ENCODE results near the gene KCNK2.

KCNK2 gene

GRCh38 chr1:215101511-215101910 is 19.0 kb downstream of the KCNK2 start:
- no peak for DNase-seq

GRCh38 chr1:215104283-215104682 is 21.7 kb downstream of the KCNK2 start:
- no peak for DNase-seq

GRCh38 chr1:215106067-215106466 is 23.5 kb downstream of the KCNK2 start:
- DNase-seq: no peak

- DNase-seq: no peak
These were observed 26.6 kb downstream of the KCNK2 start for GRCh38 chr1:215109171-215109570.

GRCh38 chr1:215111916-215112315 is 29.4 kb downstream of the KCNK2 start:
- no peak for DNase-seq

GRCh38 chr1:215113776-215114153 is 31.2 kb downstream of the KCNK2 start:
- no peak for DNase-seq

- no peak for DNase-seq
These were observed 31.8 kb downstream of the KCNK2 start for GRCh38 chr1:215114154-215114933.

- no peak for DNase-seq
These were observed 33.2 kb downstream of the KCNK2 start for GRCh38 chr1:215115760-215116159.

- DNase-seq: no peak
These were observed 35.5 kb downstream of the KCNK2 start for GRCh38 chr1:215118081-215118480.

- DNase-seq: no peak
These were observed 36.5 kb downstream of the KCNK2 start for GRCh38 chr1:215119056-215119455.

- no peak for DNase-seq
These were observed 37.3 kb downstream of the KCNK2 start for GRCh38 chr1:215119719-215120365.

- DNase-seq: no peak
These were observed 46.0 kb downstream of the KCNK2 start for GRCh38 chr1:215128504-215128903.

- no peak for DNase-seq
These were observed 48.8 kb downstream of the KCNK2 start for GRCh38 chr1:215131291-215131690.

GRCh38 chr1:215132156-215132555 is 49.6 kb downstream of the KCNK2 start:
- no peak for DNase-seq

- no peak for DNase-seq
These were observed 51.0 kb downstream of the KCNK2 start for GRCh38 chr1:215133532-215133931.

- no peak for DNase-seq
These were observed 55.4 kb downstream of the KCNK2 start for GRCh38 chr1:215137985-215138384.

GRCh38 chr1:215140135-215140534 is 57.6 kb downstream of the KCNK2 start:
- no peak for DNase-seq

GRCh38 chr1:215141460-215141859 is 58.9 kb downstream of the KCNK2 start:
- no peak for DNase-seq

GRCh38 chr1:215143497-215143896 is 61.0 kb downstream of the KCNK2 start:
- DNase-seq: no peak

GRCh38 chr1:215146240-215146975 is 63.9 kb downstream of the KCNK2 start:
- DNase-seq: no peak

- DNase-seq: no peak
These were observed 64.5 kb downstream of the KCNK2 start for GRCh38 chr1:215147024-215147423.

GRCh38 chr1:215151841-215152549 is 69.5 kb downstream of the KCNK2 start:
- no peak for DNase-seq

- no peak for DNase-seq
These were observed 73.7 kb downstream of the KCNK2 start for GRCh38 chr1:215156232-215156631.
